H1 (cell line): Measurements from ENCODE around the gene HSPA12A. TPM values are rescaled to one million over a fixed set of nuclear protein-coding genes. Genes with fewer than 3 reads are reported as not detected.

Experiments
- CHD2 ChIP-seq: IDR thresholded peaks from 2 replicates; pipeline ENCODE4 v1.6.1; 2012; ENCODE audit warnings: low read length, improper control_type of control experiment
- CHD7 ChIP-seq: fragments of 300-600 bp; sonication (generic); IDR thresholded peaks from 2 replicates; pipeline ENCODE4 v1.7.1; 2012; ENCODE audit warnings: low read length, moderate library complexity, mild to moderate bottlenecking, inconsistent platforms; ENCODE audit not compliant: insufficient replicate concordance
- GTF2F1 ChIP-seq: IDR thresholded peaks from 2 replicates; pipeline ENCODE4 v1.6.1; 2012; ENCODE audit warnings: low read depth, low read length, improper control_type of control experiment, borderline replicate concordance
- HDAC2 ChIP-seq, 2 experiments: fragments of 300-600 bp in 1 of 2; sonication (generic) in 1 of 2; IDR thresholded peaks; 2 replicates each; pipeline ENCODE4 v1.6.1; 2011 to 2012; ENCODE audit warnings: low read depth in 2 of 2, low read length in 2 of 2, mild to moderate bottlenecking in 2 of 2, moderate library complexity in 2 of 2, borderline replicate concordance in 1 of 2, inconsistent platforms in 1 of 2
- JUND ChIP-seq: IDR thresholded peaks from 2 replicates; pipeline ENCODE4 v1.6.1; 2011; ENCODE audit warnings: mild to moderate bottlenecking, improper control_type of control experiment, low read length
- KDM1A ChIP-seq: fragments of 200-600, 300-600 bp; sonication (generic); IDR thresholded peaks from 2 replicates; pipeline ENCODE4 v1.7.1; 2016; ENCODE audit warnings: mild to moderate bottlenecking, low read length, borderline replicate concordance
- KDM4A ChIP-seq: IDR thresholded peaks from one replicate; pipeline ENCODE4 v1.7.1; 2012; ENCODE audit warnings: low read depth, mild to moderate bottlenecking, moderate library complexity, low read length, inconsistent platforms; ENCODE audit not compliant: severe bottlenecking
- PHF8 ChIP-seq: fragments of 200-600 bp; sonication (generic); conservative IDR thresholded peaks from 2 replicates; pipeline ENCODE4 v1.7.1; 2012; ENCODE audit warnings: low read depth, mild to moderate bottlenecking, inconsistent platforms, low read length, moderate library complexity
- SP1 ChIP-seq: IDR thresholded peaks from 2 replicates; pipeline ENCODE4 v1.6.1; 2011; ENCODE audit warnings: low read depth, low read length
- polyA plus RNA-seq, 7 experiments: library from polyadenylated mRNA; depleted of rRNA in 3 of 7; stranded (reverse) in 5 of 7; unstranded in 2 of 7; fragments of >200 nt in 5 of 7; fragments of 200-250 nt in 2 of 7; gene quantifications; 1 replicate in 5 of 7; 2 replicates in 1 of 7; 4 replicates in 1 of 7; pipeline versions ENCODE4 v1.2.1 to v1.2.3, GENCODE V29; 2011 to 2013; ENCODE audit warnings: missing spikeins in 2 of 7, mixed read lengths in 2 of 7
- total RNA-seq: library from RNA; stranded (reverse); fragmentation: NEBNext Ultra II Directional; extraction: Animal tissue kit (Norgen Biotek cat#: 25700); gene quantifications from 2 replicates; pipeline ENCODE4 v1.2.1, GENCODE V29; 2021

Gene HSPA12A
- total and polyA plus RNA-seq, 2 of the 8 experiments (the other 6 are each of a cell fraction or from before 2014, with no cell fraction given): 3.1 to 6.9 TPM

GRCh38 chr10:116634126-116634975 lies 108.0 kb downstream of the HSPA12A start (continued):
- TF ChIP-seq CHD7 (no peak), SP1 (no peak), HDAC2 (IDR thresholded peaks at IDR 0.05; ENCODE audit: borderline replicate concordance in 1 of 2, low read depth in 2 of 2, low read length in 2 of 2) (no peak), CHD2 (no peak), KDM1A (no peak), GTF2F1 (no peak), KDM4A (no peak), JUND (no peak), PHF8 (no peak)
